Skin of body (tissue), 3 donors: ENCODE data around the gene NEMF. TPM values are rescaled to one million over a fixed set of nuclear protein-coding genes. Genes with fewer than 3 reads are reported as not detected.
"Not testable (repeated sequence)": the region's sequence is repeated elsewhere in the genome, so short reads cannot be mapped to it uniquely, and the experiment has no call there.

Source experiments
- DNase-seq: peaks from one replicate; lab custom pipeline; 2025; lab: John Stamatoyannopoulos, UW
- small RNA-seq: library from RNA; depleted of rRNA; stranded (forward); fragments of <200 nt; gene quantifications from one replicate; pipeline ENCODE3, GENCODE V24; 2014; ENCODE audit warnings: low replicate concordance
- total RNA-seq: library from RNA; depleted of rRNA; stranded (reverse); fragments of >200 nt; gene quantifications from one replicate; pipeline ENCODE4 v1.2.3, GENCODE V29; 2014

NEMF gene
- total RNA-seq, 1 donor from 2014 or later, result 115 TPM

GRCh38 chr14:49761839-49762551 is 90.6 kb downstream of the NEMF start:
- DNase-seq, result no peak

- DNase-seq, result no peak
Measured at GRCh38 chr14:49755378-49755777, 97.2 kb downstream of the NEMF start.

GRCh38 chr14:49754570-49755097 is 98.0 kb downstream of the NEMF start:
- DNase-seq, result no peak

GRCh38 chr14:49746476-49746875 is 106.1 kb downstream of the NEMF start:
- not testable (repeated sequence) for DNase-seq

GRCh38 chr14:49745191-49745590 is 107.4 kb downstream of the NEMF start:
- no peak for DNase-seq

- DNase-seq, result not testable (repeated sequence)
Measured at GRCh38 chr14:49735669-49736068, 116.9 kb downstream of the NEMF start.

- no peak for DNase-seq
Measured at GRCh38 chr14:49733836-49734235, 118.8 kb downstream of the NEMF start.

- DNase-seq, result no peak
Measured at GRCh38 chr14:49732896-49733295, 119.7 kb downstream of the NEMF start.

Small RNA genes lying within 50 kb of the gene (small RNA-seq; reads per million reads assigned to genes)
- gene RF00019 (not detected), gene RN7SL2 (16.9 reads per million, percentile 93 among the genes with 10 or more reads in this experiment), gene RN7SL3 (0.45 reads per million, percentile 56 among the genes with 10 or more reads in this experiment), gene RNU6-189P (not detected), gene RNU6-539P (not detected)

Other genes starting within 250 kb of the NEMF start
- gene RPL36AL, start 232.2 kb downstream of the NEMF start, total RNA-seq, result 101 TPM
- 25.2 TPM for gene MGAT2, start 232.0 kb downstream of the NEMF start, total RNA-seq
- 7.0 TPM for gene DNAAF2, start 217.5 kb downstream of the NEMF start, total RNA-seq
- gene POLE2, start 164.6 kb downstream of the NEMF start, total RNA-seq, result 13.4 TPM
- 10.1 TPM for gene KLHDC1, start 159.7 kb downstream of the NEMF start, total RNA-seq
- 85.1 TPM for gene KLHDC2, start 84.6 kb downstream of the NEMF start, total RNA-seq
- gene ARF6, start 40.3 kb upstream of the NEMF start, total RNA-seq, result 73.4 TPM